Ishikawa (cell line): Measurements from ENCODE around the gene GGT6.

Source experiments
- CEBPB ChIP-seq: IDR thresholded peaks from 2 replicates; pipeline ENCODE4 v1.6.1; 2012
- CREB1 ChIP-seq: IDR thresholded peaks from 2 replicates; pipeline ENCODE4 v1.6.1; 2012; ENCODE audit warnings: low read depth
- EGR1 ChIP-seq: IDR thresholded peaks from 2 replicates; pipeline ENCODE4 v1.6.1; 2012
- EP300 ChIP-seq: IDR thresholded peaks from 2 replicates; pipeline ENCODE4 v1.6.1; 2012; ENCODE audit warnings: borderline replicate concordance
- FOXM1 ChIP-seq: IDR thresholded peaks from 2 replicates; pipeline ENCODE4 v1.6.1; 2012; ENCODE audit warnings: low read depth, borderline replicate concordance
- MAX ChIP-seq: IDR thresholded peaks from 2 replicates; pipeline ENCODE4 v1.6.1; 2012
- NFIC ChIP-seq: IDR thresholded peaks from 2 replicates; pipeline ENCODE4 v1.6.1; 2012
- RAD21 ChIP-seq: IDR thresholded peaks from 2 replicates; pipeline ENCODE4 v1.6.1; 2012; ENCODE audit warnings: low read depth
- REST ChIP-seq: IDR thresholded peaks from 2 replicates; pipeline ENCODE4 v1.6.1; 2012; ENCODE audit warnings: low read depth, mild to moderate bottlenecking
- TAF1 ChIP-seq: IDR thresholded peaks from 2 replicates; pipeline ENCODE4 v1.6.1; 2012; ENCODE audit warnings: low read depth, mild to moderate bottlenecking
- TCF12 ChIP-seq: IDR thresholded peaks from 2 replicates; pipeline ENCODE4 v1.6.1; 2012; ENCODE audit warnings: low read depth
- TEAD4 ChIP-seq: IDR thresholded peaks from 2 replicates; pipeline ENCODE4 v1.6.1; 2012
- USF1 ChIP-seq: IDR thresholded peaks from 2 replicates; pipeline ENCODE4 v1.6.1; 2012
- YY1 ChIP-seq: IDR thresholded peaks from 2 replicates; pipeline ENCODE4 v1.6.1; 2012; ENCODE audit warnings: low read depth
- ZBTB7A ChIP-seq: IDR thresholded peaks from 2 replicates; pipeline ENCODE4 v1.6.1; 2012; ENCODE audit warnings: low read depth

GGT6 gene

GRCh38 chr17:4555873-4556759 lies 4.3 kb downstream of the GGT6 start:
- TF ChIP-seq TAF1 = no peak

GRCh38 chr17:4554997-4555799 lies 5.2 kb downstream of the GGT6 start, which contains the start of gene MYBBP1A:
Gene MYBBP1A, minus strand, starts transcription at chr17:4555384. Its CDS starts 60 bp downstream, at chr17:4555324.
- no peak for TF ChIP-seq CREB1
- TF ChIP-seq RAD21 = no peak
- TF ChIP-seq TCF12 = peak; percentile 72
- TF ChIP-seq ZBTB7A = no peak
- no peak for TF ChIP-seq NFIC
- TF ChIP-seq FOXM1 = no peak
- peak; percentile 78 for TF ChIP-seq TAF1
- TF ChIP-seq USF1 = peak; percentile 78
- 0 out of 2 replicates have a peak, but pooled peaks have one; percentile 18 for TF ChIP-seq EGR1
- TF ChIP-seq YY1 = peak; percentile 8; the same call in 1 of the 2 replicates
- peak; percentile 98 for TF ChIP-seq MAX
- TF ChIP-seq TEAD4 = peak; percentile 33; the same call in 1 of the 2 replicates
- no peak for TF ChIP-seq REST
- TF ChIP-seq EP300 = 0 out of 2 replicates have a peak, but pooled peaks have one; percentile 3
- TF ChIP-seq CEBPB = no peak

- no peak for TF ChIP-seq REST
- no peak for TF ChIP-seq ZBTB7A
- TF ChIP-seq NFIC = no peak
- TF ChIP-seq YY1 = no peak
- no peak for TF ChIP-seq TEAD4
- TF ChIP-seq CEBPB = no peak
Observed at GRCh38 chr17:4554441-4554996, 5.9 kb downstream of the GGT6 start.

GRCh38 chr17:4553669-4554068 lies 6.7 kb downstream of the GGT6 start:
- no peak for TF ChIP-seq USF1
- no peak for TF ChIP-seq EGR1
- no peak for TF ChIP-seq TAF1
- TF ChIP-seq FOXM1 = no peak
- no peak for TF ChIP-seq NFIC
- no peak for TF ChIP-seq TCF12
- TF ChIP-seq RAD21 = no peak
- TF ChIP-seq YY1 = no peak
- no peak for TF ChIP-seq ZBTB7A
- no peak for TF ChIP-seq REST
